Ishikawa (cell line): ENCODE results near the gene CDKN1A.

Experiments
- CEBPB ChIP-seq: IDR thresholded peaks from 2 replicates; pipeline ENCODE4 v1.6.1; 2012
- CREB1 ChIP-seq: IDR thresholded peaks from 2 replicates; pipeline ENCODE4 v1.6.1; 2012; ENCODE audit warnings: low read depth
- EGR1 ChIP-seq: IDR thresholded peaks from 2 replicates; pipeline ENCODE4 v1.6.1; 2012
- EP300 ChIP-seq: IDR thresholded peaks from 2 replicates; pipeline ENCODE4 v1.6.1; 2012; ENCODE audit warnings: borderline replicate concordance
- FOXM1 ChIP-seq: IDR thresholded peaks from 2 replicates; pipeline ENCODE4 v1.6.1; 2012; ENCODE audit warnings: low read depth, borderline replicate concordance
- MAX ChIP-seq: IDR thresholded peaks from 2 replicates; pipeline ENCODE4 v1.6.1; 2012
- NFIC ChIP-seq: IDR thresholded peaks from 2 replicates; pipeline ENCODE4 v1.6.1; 2012
- RAD21 ChIP-seq: IDR thresholded peaks from 2 replicates; pipeline ENCODE4 v1.6.1; 2012; ENCODE audit warnings: low read depth
- REST ChIP-seq: IDR thresholded peaks from 2 replicates; pipeline ENCODE4 v1.6.1; 2012; ENCODE audit warnings: low read depth, mild to moderate bottlenecking
- TAF1 ChIP-seq: IDR thresholded peaks from 2 replicates; pipeline ENCODE4 v1.6.1; 2012; ENCODE audit warnings: low read depth, mild to moderate bottlenecking
- TCF12 ChIP-seq: IDR thresholded peaks from 2 replicates; pipeline ENCODE4 v1.6.1; 2012; ENCODE audit warnings: low read depth
- TEAD4 ChIP-seq: IDR thresholded peaks from 2 replicates; pipeline ENCODE4 v1.6.1; 2012
- USF1 ChIP-seq: IDR thresholded peaks from 2 replicates; pipeline ENCODE4 v1.6.1; 2012
- YY1 ChIP-seq: IDR thresholded peaks from 2 replicates; pipeline ENCODE4 v1.6.1; 2012; ENCODE audit warnings: low read depth
- ZBTB7A ChIP-seq: IDR thresholded peaks from 2 replicates; pipeline ENCODE4 v1.6.1; 2012; ENCODE audit warnings: low read depth

The CDKN1A gene

GRCh38 chr6:36636687-36637418 is 41.7 kb upstream of the CDKN1A start:
- TF ChIP-seq TCF12 (no peak), NFIC (no peak), TAF1 (no peak), EGR1 (no peak), RAD21 (no peak), REST (no peak), YY1 (no peak), MAX (no peak), TEAD4 (no peak)

GRCh38 chr6:36638579-36638978 is 39.9 kb upstream of the CDKN1A start:
- TF ChIP-seq YY1 (no peak), TEAD4 (no peak), NFIC (no peak)

- TF ChIP-seq YY1 (no peak), FOXM1 (no peak), TAF1 (no peak), NFIC (no peak)
These were observed 39.2 kb upstream of the CDKN1A start for GRCh38 chr6:36639171-36639808.

GRCh38 chr6:36641543-36641942 is 37.0 kb upstream of the CDKN1A start:
- TF ChIP-seq CREB1 = no peak
- TF ChIP-seq FOXM1 = no peak
- TF ChIP-seq EP300 = no peak
- TF ChIP-seq RAD21 = no peak
- TF ChIP-seq TEAD4 = no peak
- TF ChIP-seq REST = no peak
- TF ChIP-seq USF1 = no peak
- no peak for TF ChIP-seq MAX
- TF ChIP-seq TCF12 = no peak
- no peak for TF ChIP-seq NFIC
- TF ChIP-seq YY1 = no peak
- no peak for TF ChIP-seq CEBPB
- TF ChIP-seq TAF1 = no peak
- TF ChIP-seq EGR1 = no peak
- no peak for TF ChIP-seq ZBTB7A

GRCh38 chr6:36642913-36643817 is 35.3 kb upstream of the CDKN1A start:
- TF ChIP-seq USF1 = no peak
- peak; percentile 36 for TF ChIP-seq NFIC

GRCh38 chr6:36643977-36644376 is 34.5 kb upstream of the CDKN1A start:
- TF ChIP-seq REST (no peak), YY1 (no peak), NFIC (no peak), FOXM1 (no peak), CEBPB (no peak), EGR1 (no peak), USF1 (no peak), TEAD4 (no peak), MAX (no peak), EP300 (no peak), RAD21 (no peak), ZBTB7A (no peak), CREB1 (no peak), TAF1 (no peak), TCF12 (no peak)
